ENCODE results near the gene PER2. TPM values are rescaled to one million over a fixed set of nuclear protein-coding genes. Genes with fewer than 3 reads are reported as not detected.
A peak's percentile ranks its signal among the peaks of the same experiment; 100 is the strongest.
"Not testable (repeated sequence)": the region's sequence is repeated elsewhere in the genome, so short reads cannot be mapped to it uniquely, and the experiment has no call there.

Gene PER2
- total RNA-seq, 1 experiment from 2014 or later: 5.3 TPM

GRCh38 chr2:238272156-238272555, 16.3 kb downstream of the PER2 start:
- Histone ChIP-seq H3K27ac (no peak overlapping the region), H3K9me3 (replicated peaks) (no peaks in the 10 kb centered on the region), H3K27me3 (no peaks in the 10 kb centered on the region), H3K4me3 (no peak overlapping the region), H3K36me3 (peaks cover 2% of the 10 kb centered on the region; the same call in 1 of the 2 replicates), H3K4me1 (no peaks in the 10 kb centered on the region)
- no peak for DNase-seq

- not testable (repeated sequence) for DNase-seq; H3K9me3 ChIP-seq (replicated peaks); H3K4me1 ChIP-seq; H3K27me3 ChIP-seq; H3K27ac ChIP-seq; H3K4me3 ChIP-seq; H3K36me3 ChIP-seq
Measured at GRCh38 chr2:238271686-238272085, 16.7 kb downstream of the PER2 start.

GRCh38 chr2:238271061-238271554, 17.3 kb downstream of the PER2 start:
- H3K27me3 ChIP-seq: no peaks in the 10 kb centered on the region
- no peaks in the 10 kb centered on the region for H3K4me1 ChIP-seq
- H3K4me3 ChIP-seq: no peak overlapping the region
- no peak overlapping the region for H3K27ac ChIP-seq
- no peak for DNase-seq
- no peaks in the 10 kb centered on the region; the same call in 1 of the 2 replicates for H3K36me3 ChIP-seq
- no peaks in the 10 kb centered on the region for H3K9me3 ChIP-seq (replicated peaks)

GRCh38 chr2:238270606-238271005, 17.8 kb downstream of the PER2 start:
- H3K4me1 ChIP-seq: no peaks in the 10 kb centered on the region
- H3K36me3 ChIP-seq: no peaks in the 10 kb centered on the region; the same call in 1 of the 2 replicates
- H3K9me3 ChIP-seq (replicated peaks): no peaks in the 10 kb centered on the region
- DNase-seq: no peak
- H3K4me3 ChIP-seq: no peak overlapping the region
- no peak overlapping the region for H3K27ac ChIP-seq
- H3K27me3 ChIP-seq: no peaks in the 10 kb centered on the region

- Histone ChIP-seq H3K27me3 (no peaks in the 10 kb centered on the region), H3K4me1 (no peaks in the 10 kb centered on the region), H3K27ac (no peak overlapping the region), H3K9me3 (replicated peaks) (no peaks in the 10 kb centered on the region), H3K36me3 (no peaks in the 10 kb centered on the region; the same call in 1 of the 2 replicates), H3K4me3 (no peak overlapping the region)
- no peak for DNase-seq
Measured at GRCh38 chr2:238269741-238270140, 18.7 kb downstream of the PER2 start.

- Histone ChIP-seq H3K36me3 (no peaks in the 10 kb centered on the region; the same call in 1 of the 2 replicates), H3K4me3 (no peak overlapping the region), H3K9me3 (replicated peaks) (no peaks in the 10 kb centered on the region), H3K27ac (no peak overlapping the region), H3K4me1 (no peaks in the 10 kb centered on the region), H3K27me3 (no peaks in the 10 kb centered on the region)
- DNase-seq: no peak
Measured at GRCh38 chr2:238267884-238268680, 20.3 kb downstream of the PER2 start.

GRCh38 chr2:238267341-238267710, 21.1 kb downstream of the PER2 start:
- no peaks in the 10 kb centered on the region for H3K4me1 ChIP-seq
- H3K27ac ChIP-seq: no peak overlapping the region
- H3K4me3 ChIP-seq: no peak overlapping the region
- H3K27me3 ChIP-seq: no peaks in the 10 kb centered on the region
- DNase-seq: no peak
- H3K9me3 ChIP-seq (replicated peaks): no peaks in the 10 kb centered on the region
- H3K36me3 ChIP-seq: no peaks in the 10 kb centered on the region; the same call in 1 of the 2 replicates

GRCh38 chr2:238265605-238266004, 22.8 kb downstream of the PER2 start:
- H3K27me3 ChIP-seq: no peaks in the 10 kb centered on the region
- no peak for DNase-seq
- no peak overlapping the region for H3K27ac ChIP-seq
- peaks cover 5% of the 10 kb centered on the region for H3K4me1 ChIP-seq
- no peaks in the 10 kb centered on the region for H3K36me3 ChIP-seq
- H3K9me3 ChIP-seq (replicated peaks): no peaks in the 10 kb centered on the region
- H3K4me3 ChIP-seq: no peak overlapping the region

- Histone ChIP-seq H3K9me3 (replicated peaks) (no peaks in the 10 kb centered on the region), H3K36me3 (no peaks in the 10 kb centered on the region), H3K27ac (no peak overlapping the region), H3K4me3 (no peak overlapping the region), H3K27me3 (no peaks in the 10 kb centered on the region), H3K4me1 (peaks cover 9% of the 10 kb centered on the region)
- DNase-seq: no peak
Measured at GRCh38 chr2:238264072-238264460, 24.3 kb downstream of the PER2 start.

- H3K9me3 ChIP-seq (replicated peaks): no peaks in the 10 kb centered on the region
- no peaks in the 10 kb centered on the region for H3K36me3 ChIP-seq
- no peak overlapping the region for H3K4me3 ChIP-seq
- no peak overlapping the region for H3K27ac ChIP-seq
- peaks cover 9% of the 10 kb centered on the region for H3K4me1 ChIP-seq
- H3K27me3 ChIP-seq: no peaks in the 10 kb centered on the region
- DNase-seq: peak; percentile 89 to 94
Measured at GRCh38 chr2:238263204-238264071, 25.0 kb downstream of the PER2 start.

GRCh38 chr2:238262496-238263122, 25.8 kb downstream of the PER2 start:
- Histone ChIP-seq H3K27me3 (no peaks in the 10 kb centered on the region), H3K36me3 (0 out of 2 replicates have a peak, but pooled peaks cover 2% of the 10 kb centered on the region), H3K4me1 (peaks cover 9% of the 10 kb centered on the region), H3K9me3 (replicated peaks) (no peaks in the 10 kb centered on the region), H3K27ac (no peak overlapping the region), H3K4me3 (no peak overlapping the region)
- no peak for DNase-seq

- Histone ChIP-seq H3K4me3 (no peak overlapping the region), H3K4me1 (peaks cover 9% of the 10 kb centered on the region), H3K9me3 (replicated peaks) (no peaks in the 10 kb centered on the region), H3K27ac (no peak overlapping the region), H3K36me3 (0 out of 2 replicates have a peak, but pooled peaks cover 2% of the 10 kb centered on the region), H3K27me3 (no peaks in the 10 kb centered on the region)
- no peak for DNase-seq
Measured at GRCh38 chr2:238261718-238262375, 26.6 kb downstream of the PER2 start.

- DNase-seq: peak; percentile 52 to 65
- Histone ChIP-seq H3K27ac (no peak overlapping the region; the same call in 1 of the 2 replicates), H3K36me3 (0 out of 2 replicates have a peak, but pooled peaks cover 2% of the 10 kb centered on the region), H3K27me3 (no peaks in the 10 kb centered on the region), H3K4me1 (peaks cover 9% of the 10 kb centered on the region), H3K9me3 (replicated peaks) (no peaks in the 10 kb centered on the region), H3K4me3 (no peak overlapping the region)
Measured at GRCh38 chr2:238260883-238261282, 27.5 kb downstream of the PER2 start.

Measured in SJCRH30 (cell line).